Trophoblast cell (in vitro differentiated cells and primary cell): ENCODE data around the gene NEIL1.
"Not testable (repeated sequence)": the region's sequence is repeated elsewhere in the genome, so short reads cannot be mapped to it uniquely, and the experiment has no call there.

Source experiments
- DNase-seq, 2 donors: peaks; one replicate each; pipeline ENCODE4 v3.0.0-alpha.2; 2016
- H2AFZ ChIP-seq: 2 replicates; pipeline ENCODE4 v1.6.1; 2013; ENCODE audit warnings: low read length, moderate library complexity, mild to moderate bottlenecking; ENCODE audit not compliant: insufficient read depth, poor library complexity
- H2AK5ac ChIP-seq: 2 replicates; pipeline ENCODE4 v1.6.1; 2013; ENCODE audit warnings: mild to moderate bottlenecking, low read length
- H2BK120ac ChIP-seq: 2 replicates; pipeline ENCODE4 v1.6.1; 2013; ENCODE audit warnings: low read length, mild to moderate bottlenecking, moderate library complexity; ENCODE audit not compliant: insufficient read depth, poor library complexity
- H2BK12ac ChIP-seq: 2 replicates; pipeline ENCODE4 v1.6.1; 2013; ENCODE audit warnings: mild to moderate bottlenecking, low read length, moderate library complexity
- H2BK5ac ChIP-seq: 2 replicates; pipeline ENCODE4 v1.6.1; 2013; ENCODE audit warnings: low read length, low read depth, moderate library complexity, mild to moderate bottlenecking; ENCODE audit not compliant: poor library complexity
- H3K14ac ChIP-seq: 2 replicates; pipeline ENCODE4 v1.6.1; 2013; ENCODE audit warnings: mild to moderate bottlenecking, low read length
- H3K18ac ChIP-seq: 2 replicates; pipeline ENCODE4 v1.6.1; 2013; ENCODE audit warnings: mild to moderate bottlenecking, low read length
- H3K23ac ChIP-seq: 2 replicates; pipeline ENCODE4 v1.6.1; 2013; ENCODE audit warnings: low read length
- H3K27ac ChIP-seq: 2 replicates; pipeline ENCODE4 v1.5.1; 2013; ENCODE audit warnings: low read depth, mild to moderate bottlenecking, inconsistent platforms, low read length, moderate library complexity
- H3K27me3 ChIP-seq: 2 replicates; pipeline ENCODE4 v1.6.1; 2013; ENCODE audit warnings: inconsistent platforms, mild to moderate bottlenecking, low read length, moderate library complexity; ENCODE audit not compliant: insufficient read depth
- H3K36me3 ChIP-seq, 2 experiments: 1 replicate in 1 of 2; 2 replicates in 1 of 2; pipeline ENCODE4 v1.6.1; 2013; ENCODE audit warnings: low read length in 2 of 2, mild to moderate bottlenecking in 2 of 2, moderate library complexity in 1 of 2; ENCODE audit not compliant: insufficient read depth in 2 of 2, control insufficient read depth in 1 of 2
- H3K4ac ChIP-seq: 2 replicates; pipeline ENCODE4 v1.6.1; 2013; ENCODE audit warnings: low read depth, mild to moderate bottlenecking, low read length, moderate library complexity
- H3K4me1 ChIP-seq, 2 experiments: 1 replicate in 1 of 2; 2 replicates in 1 of 2; pipeline ENCODE4 v1.6.1; 2013; ENCODE audit warnings: low read length in 2 of 2, mild to moderate bottlenecking in 2 of 2, moderate library complexity in 1 of 2; ENCODE audit not compliant: insufficient read depth in 2 of 2, control insufficient read depth in 1 of 2
- H3K4me2 ChIP-seq: 2 replicates; pipeline ENCODE4 v1.6.1; 2013; ENCODE audit warnings: inconsistent platforms, mild to moderate bottlenecking, low read length, moderate library complexity
- H3K4me3 ChIP-seq: 2 replicates; pipeline ENCODE4 v1.5.1; 2013; ENCODE audit warnings: mild to moderate bottlenecking, low read depth, low read length, inconsistent platforms
- H3K79me1 ChIP-seq: one replicate; pipeline ENCODE4 v1.6.1; 2013; ENCODE audit warnings: low read length
- H3K79me2 ChIP-seq: 2 replicates; pipeline ENCODE4 v1.6.1; 2013; ENCODE audit warnings: low read length, mild to moderate bottlenecking; ENCODE audit not compliant: control insufficient read depth, insufficient read depth, poor library complexity
- H3K9ac ChIP-seq: 2 replicates; pipeline ENCODE4 v1.6.1; 2013; ENCODE audit warnings: mild to moderate bottlenecking, low read length
- H3K9me3 ChIP-seq: 2 replicates; pipeline ENCODE4 v1.6.1; 2013; ENCODE audit warnings: low read depth, mild to moderate bottlenecking, control low read depth, inconsistent platforms, low read length; ENCODE audit not compliant: insufficient read depth
- H4K12ac ChIP-seq: 2 replicates; pipeline ENCODE4 v1.6.1; 2013; ENCODE audit warnings: low read depth, mild to moderate bottlenecking, low read length, moderate library complexity
- H4K8ac ChIP-seq: 2 replicates; pipeline ENCODE4 v1.6.1; 2013; ENCODE audit warnings: low read depth, mild to moderate bottlenecking, low read length, moderate library complexity
- H4K91ac ChIP-seq: one replicate; pipeline ENCODE4 v1.6.1; 2013; ENCODE audit warnings: low read depth, mild to moderate bottlenecking, low read length, moderate library complexity
- WGBS: extraction: QIAGEN DNeasy Blood & Tissue Kit; methylation state at CpG from one replicate; pipeline ENCODE4 v1.1.7; 2013; ENCODE audit warnings: missing lambda C conversion rate; ENCODE audit not compliant: insufficient read length, insufficient coverage; ENCODE audit errors: extremely low coverage; 5-methylcytosine and 5-hydroxymethylcytosine counted together

NEIL1 gene

GRCh38 chr15:75327491-75327890, 19.3 kb upstream of the NEIL1 start:
- no peak overlapping the region for H3K23ac ChIP-seq
- no peaks in the 10 kb centered on the region for H3K27me3 ChIP-seq
- H2BK120ac ChIP-seq = no peak overlapping the region
- no CpG with 5 or more reads among the region's 3 CpGs for WGBS
- H3K9ac ChIP-seq = no peak overlapping the region
- no peak for DNase-seq
- no peaks in the 10 kb centered on the region for H3K79me1 ChIP-seq
- no peak overlapping the region for H3K4me2 ChIP-seq
- H3K79me2 ChIP-seq = no peaks in the 10 kb centered on the region
- H4K91ac ChIP-seq = no peak overlapping the region
- no peaks in the 10 kb centered on the region for H3K9me3 ChIP-seq
- no peak overlapping the region for H3K18ac ChIP-seq
- H2AK5ac ChIP-seq = no peak overlapping the region
- H3K36me3 ChIP-seq = no peaks in the 10 kb centered on the region
- no peak overlapping the region for H3K14ac ChIP-seq
- no peaks in the 10 kb centered on the region for H3K4me1 ChIP-seq
- H3K27ac ChIP-seq = no peak overlapping the region
- H2BK12ac ChIP-seq = no peak overlapping the region
- H2BK5ac ChIP-seq = no peak overlapping the region
- H3K4me3 ChIP-seq = no peak overlapping the region
- no peak overlapping the region for H4K12ac ChIP-seq
- H2AFZ ChIP-seq = no peak overlapping the region
- no peak overlapping the region for H4K8ac ChIP-seq
- H3K4ac ChIP-seq = no peak overlapping the region

GRCh38 chr15:75328493-75329314, 18.1 kb upstream of the NEIL1 start:
- Histone ChIP-seq H3K27ac (no peak overlapping the region), H3K4me2 (no peak overlapping the region), H3K4me1 (no peaks in the 10 kb centered on the region), H2AK5ac (no peak overlapping the region), H3K4me3 (no peak overlapping the region), H2BK120ac (no peak overlapping the region), H4K12ac (no peak overlapping the region), H3K79me2 (no peaks in the 10 kb centered on the region), H3K9me3 (no peaks in the 10 kb centered on the region), H4K8ac (no peak overlapping the region), H3K14ac (no peak overlapping the region), H3K36me3 (no peaks in the 10 kb centered on the region), H2BK12ac (no peak overlapping the region), H3K79me1 (no peaks in the 10 kb centered on the region), H3K18ac (no peak overlapping the region), H4K91ac (no peak overlapping the region), H3K4ac (no peak overlapping the region), H3K23ac (no peak overlapping the region), H2AFZ (no peak overlapping the region), H3K27me3 (no peaks in the 10 kb centered on the region), H2BK5ac (no peak overlapping the region), H3K9ac (no peak overlapping the region)
- DNase-seq = no peak
- no CpG with 5 or more reads among the region's 10 CpGs for WGBS

GRCh38 chr15:75329571-75329970, 17.3 kb upstream of the NEIL1 start:
- Histone ChIP-seq H3K4ac (no peak overlapping the region), H3K27ac (no peak overlapping the region), H3K4me1 (no peaks in the 10 kb centered on the region), H4K8ac (no peak overlapping the region), H3K14ac (no peak overlapping the region), H2AFZ (no peak overlapping the region), H3K4me2 (no peak overlapping the region), H2AK5ac (no peak overlapping the region), H4K12ac (no peak overlapping the region), H3K79me2 (no peaks in the 10 kb centered on the region), H3K27me3 (no peaks in the 10 kb centered on the region), H4K91ac (no peak overlapping the region), H2BK12ac (no peak overlapping the region), H3K9me3 (no peaks in the 10 kb centered on the region), H3K23ac (no peak overlapping the region), H3K36me3 (no peaks in the 10 kb centered on the region), H3K18ac (no peak overlapping the region), H2BK120ac (no peak overlapping the region), H3K9ac (no peak overlapping the region), H2BK5ac (no peak overlapping the region), H3K4me3 (no peak overlapping the region), H3K79me1 (no peaks in the 10 kb centered on the region)
- no peak for DNase-seq
- no CpG with 5 or more reads among the region's 2 CpGs for WGBS

GRCh38 chr15:75332093-75332492, 14.7 kb upstream of the NEIL1 start:
- H3K4me1 ChIP-seq, H2BK5ac ChIP-seq, H3K27ac ChIP-seq, H3K9ac ChIP-seq, H3K23ac ChIP-seq, H2AK5ac ChIP-seq, H3K79me2 ChIP-seq, H2BK12ac ChIP-seq, H3K18ac ChIP-seq, H2AFZ ChIP-seq, H3K14ac ChIP-seq, H3K27me3 ChIP-seq, H3K4me2 ChIP-seq, H4K12ac ChIP-seq, H3K79me1 ChIP-seq, H4K8ac ChIP-seq, H2BK120ac ChIP-seq, H3K9me3 ChIP-seq, H3K36me3 ChIP-seq, H3K4ac ChIP-seq, DNase-seq, H3K4me3 ChIP-seq, H4K91ac ChIP-seq: not testable (repeated sequence)
- no CpG with 5 or more reads among the region's 7 CpGs for WGBS
